Muscle layer of colon (tissue), 2 donors: Measurements from ENCODE around the gene LSP1.

ENCODE experiments used
- H3K27ac ChIP-seq: one replicate; pipeline ENCODE4 v1.7.0; 2013; ENCODE audit warnings: low read depth, mild to moderate bottlenecking, low read length, moderate library complexity
- H3K27me3 ChIP-seq, 2 donors: one replicate each; pipeline ENCODE4 v1.7.0; 2013; ENCODE audit warnings: low read length in 2 of 2, mild to moderate bottlenecking in 2 of 2; ENCODE audit not compliant: insufficient read depth in 2 of 2, control insufficient read depth in 1 of 2
- H3K36me3 ChIP-seq: one replicate; pipeline ENCODE4 v1.7.0; 2013; ENCODE audit warnings: mild to moderate bottlenecking, low read length; ENCODE audit not compliant: insufficient read depth
- H3K4me1 ChIP-seq: one replicate; pipeline ENCODE4 v1.7.0; 2013; ENCODE audit warnings: mild to moderate bottlenecking, low read length; ENCODE audit not compliant: insufficient read depth
- H3K4me3 ChIP-seq, 2 donors: one replicate each; pipeline ENCODE4 v1.7.0; 2013; ENCODE audit warnings: low read length in 2 of 2, low read depth in 1 of 2, mild to moderate bottlenecking in 1 of 2, moderate library complexity in 1 of 2
- H3K9ac ChIP-seq: one replicate; pipeline ENCODE4 v1.7.0; 2013; ENCODE audit warnings: low read length
- H3K9me3 ChIP-seq: one replicate; pipeline ENCODE4 v1.7.0; 2013; ENCODE audit warnings: mild to moderate bottlenecking, low read length
- donor health status: abdominal sarcoma.
- donor health status: Adenocarcinoma of cecum.

LSP1 gene

DNA sequence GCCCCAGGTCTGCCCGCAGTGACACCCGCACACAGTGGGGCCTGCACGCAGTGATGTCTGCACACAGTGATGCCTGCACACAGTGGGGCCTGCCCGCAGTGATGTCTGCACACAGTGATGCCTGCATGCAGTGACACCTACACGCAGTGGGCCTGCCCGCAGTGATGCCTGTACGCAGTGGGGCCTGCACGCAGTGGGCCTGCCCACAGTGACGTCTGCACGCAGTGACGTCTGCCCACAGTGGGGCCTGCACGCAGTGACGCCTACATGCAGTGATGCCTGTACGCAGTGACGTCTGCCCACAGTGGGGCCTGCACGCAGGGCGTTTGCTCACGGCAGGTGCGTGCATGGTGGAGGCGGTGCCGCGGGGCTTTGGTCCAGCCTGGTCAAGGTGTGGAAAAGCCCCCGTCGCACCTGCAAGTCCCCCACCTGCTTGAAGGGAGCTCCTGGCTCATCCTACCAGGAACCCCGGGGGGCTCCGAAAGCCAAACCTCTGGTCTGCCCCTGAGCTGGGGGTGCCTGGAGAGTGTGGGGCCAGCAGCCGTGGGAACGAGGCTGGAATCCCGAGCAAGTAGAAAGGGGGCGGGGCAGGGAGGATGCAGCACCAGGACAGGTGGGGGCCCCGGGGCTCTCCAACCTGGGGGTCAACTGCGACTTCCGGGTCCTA is 27.0 kb upstream of the LSP1 start:
- Histone ChIP-seq H3K36me3 (no peaks in the 10 kb centered on the region), H3K4me1 (no peaks in the 10 kb centered on the region), H3K4me3 (no peak overlapping the region), H3K9ac (no peak overlapping the region), H3K27me3 (peaks cover 0 to 13% of the 10 kb centered on the region in 2 donors), H3K27ac (no peak overlapping the region), H3K9me3 (no peaks in the 10 kb centered on the region)

- no peak overlapping the region for H3K27ac ChIP-seq
- H3K9me3 ChIP-seq: no peaks in the 10 kb centered on the region
- H3K27me3 ChIP-seq: peaks cover 0 to 17% of the 10 kb centered on the region in 2 donors
- H3K4me3 ChIP-seq: no peak overlapping the region
- H3K4me1 ChIP-seq: no peaks in the 10 kb centered on the region
- no peaks in the 10 kb centered on the region for H3K36me3 ChIP-seq
- no peak overlapping the region for H3K9ac ChIP-seq
These were observed 26.3 kb upstream of the LSP1 start for GRCh38 chr11:1826552-1827094.

DNA sequence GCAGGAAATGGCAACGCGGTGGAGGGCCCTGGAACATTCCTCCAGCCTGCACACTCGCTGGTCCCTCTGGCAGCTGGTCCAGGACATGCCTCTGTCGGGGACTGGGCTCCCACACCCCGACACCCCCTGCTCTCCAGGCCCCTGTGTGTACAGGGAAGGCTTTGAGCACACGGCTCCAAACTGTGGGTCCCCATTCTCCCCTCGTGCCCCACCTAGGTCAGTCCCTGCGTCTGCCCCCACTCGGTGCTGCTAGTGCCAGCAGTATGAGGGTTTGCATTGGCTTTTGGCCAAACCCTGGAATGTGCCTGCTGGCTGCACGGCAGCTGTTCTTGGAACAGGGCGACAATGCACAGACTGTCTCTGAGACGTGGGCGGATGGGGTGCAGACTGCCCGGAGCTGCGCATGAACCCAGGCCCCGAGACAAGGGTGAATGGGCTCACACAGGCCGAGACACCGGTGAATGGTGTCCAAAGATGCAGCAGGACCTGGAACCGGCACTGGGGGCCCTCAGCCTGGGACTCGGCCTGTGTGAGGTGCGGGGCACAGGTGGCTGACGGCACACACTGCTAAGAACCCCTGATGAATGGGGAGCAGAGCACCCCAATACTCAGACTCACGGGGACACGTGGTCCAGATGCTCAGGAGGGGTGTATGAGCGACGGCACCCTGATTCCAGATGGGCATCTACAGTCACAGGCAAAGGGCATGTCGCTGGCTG is 25.6 kb upstream of the LSP1 start:
- H3K27me3 ChIP-seq: peaks cover 0 to 22% of the 10 kb centered on the region in 2 donors
- no peak overlapping the region for H3K27ac ChIP-seq
- H3K9me3 ChIP-seq: no peaks in the 10 kb centered on the region
- H3K4me3 ChIP-seq: no peak overlapping the region
- no peaks in the 10 kb centered on the region for H3K36me3 ChIP-seq
- no peak overlapping the region for H3K9ac ChIP-seq
- no peaks in the 10 kb centered on the region for H3K4me1 ChIP-seq

DNA sequence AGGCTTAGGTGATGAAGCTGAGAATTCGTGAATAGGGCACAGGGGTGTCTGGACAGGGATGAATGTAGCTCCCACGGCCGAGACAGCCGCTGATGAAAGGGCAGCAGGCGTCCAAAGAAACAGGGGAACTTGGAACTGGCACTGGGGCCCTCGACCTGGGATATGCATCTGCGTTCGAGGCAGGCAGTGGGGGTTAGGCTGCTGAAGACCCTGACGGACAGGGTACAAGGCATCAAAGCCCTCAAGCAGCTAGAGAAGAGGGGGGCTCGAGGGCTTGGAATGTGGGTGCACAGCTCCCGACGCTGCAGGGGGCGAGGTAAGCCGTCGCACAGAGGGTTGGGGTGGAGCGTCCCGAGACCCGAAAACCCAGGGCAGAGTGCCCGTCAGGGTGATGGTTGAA is 25.0 kb upstream of the LSP1 start:
- Histone ChIP-seq H3K27ac (no peak overlapping the region), H3K4me1 (no peaks in the 10 kb centered on the region), H3K36me3 (no peaks in the 10 kb centered on the region), H3K4me3 (no peak overlapping the region), H3K9me3 (no peaks in the 10 kb centered on the region), H3K9ac (no peak overlapping the region), H3K27me3 (peaks cover 0 to 27% of the 10 kb centered on the region in 2 donors)

DNA sequence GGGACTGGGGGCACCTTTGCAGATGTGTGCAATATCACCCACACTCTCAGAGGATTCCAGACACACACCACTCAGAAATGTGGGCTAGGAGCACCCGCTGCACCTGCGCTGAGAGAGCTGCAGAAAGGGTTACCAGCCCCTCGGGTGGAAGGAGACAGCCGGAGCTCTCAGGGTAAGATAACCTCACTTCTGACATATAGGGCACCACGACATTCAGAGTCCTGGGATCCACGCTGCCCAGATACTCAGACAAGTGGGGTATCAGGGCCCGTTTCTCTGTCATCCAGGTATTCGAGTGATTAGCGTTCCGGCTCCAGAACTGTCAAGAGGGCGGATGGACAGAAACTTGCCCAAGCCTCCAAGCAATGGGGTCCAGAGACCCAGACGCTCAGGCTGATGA is 24.3 kb upstream of the LSP1 start:
- H3K4me1 ChIP-seq: no peaks in the 10 kb centered on the region
- H3K9me3 ChIP-seq: no peaks in the 10 kb centered on the region
- H3K27ac ChIP-seq: no peak overlapping the region
- peaks cover 0 to 29% of the 10 kb centered on the region in 2 donors for H3K27me3 ChIP-seq
- no peak overlapping the region for H3K9ac ChIP-seq
- no peak overlapping the region for H3K4me3 ChIP-seq
- no peaks in the 10 kb centered on the region for H3K36me3 ChIP-seq

GRCh38 chr11:1829039-1829820 is 23.7 kb upstream of the LSP1 start:
- H3K9me3 ChIP-seq: no peaks in the 10 kb centered on the region
- H3K9ac ChIP-seq: no peak overlapping the region
- H3K4me1 ChIP-seq: no peaks in the 10 kb centered on the region
- no peak overlapping the region for H3K4me3 ChIP-seq
- no peaks in the 10 kb centered on the region for H3K36me3 ChIP-seq
- H3K27me3 ChIP-seq: peaks cover 0 to 29% of the 10 kb centered on the region in 2 donors
- H3K27ac ChIP-seq: no peak overlapping the region

GRCh38 chr11:1830004-1830321 is 22.9 kb upstream of the LSP1 start:
- H3K27ac ChIP-seq: no peak overlapping the region
- no peak overlapping the region for H3K4me3 ChIP-seq
- H3K36me3 ChIP-seq: no peaks in the 10 kb centered on the region
- H3K9ac ChIP-seq: no peak overlapping the region
- peaks cover 0 to 29% of the 10 kb centered on the region in 2 donors for H3K27me3 ChIP-seq
- no peaks in the 10 kb centered on the region for H3K4me1 ChIP-seq
- no peaks in the 10 kb centered on the region for H3K9me3 ChIP-seq

DNA sequence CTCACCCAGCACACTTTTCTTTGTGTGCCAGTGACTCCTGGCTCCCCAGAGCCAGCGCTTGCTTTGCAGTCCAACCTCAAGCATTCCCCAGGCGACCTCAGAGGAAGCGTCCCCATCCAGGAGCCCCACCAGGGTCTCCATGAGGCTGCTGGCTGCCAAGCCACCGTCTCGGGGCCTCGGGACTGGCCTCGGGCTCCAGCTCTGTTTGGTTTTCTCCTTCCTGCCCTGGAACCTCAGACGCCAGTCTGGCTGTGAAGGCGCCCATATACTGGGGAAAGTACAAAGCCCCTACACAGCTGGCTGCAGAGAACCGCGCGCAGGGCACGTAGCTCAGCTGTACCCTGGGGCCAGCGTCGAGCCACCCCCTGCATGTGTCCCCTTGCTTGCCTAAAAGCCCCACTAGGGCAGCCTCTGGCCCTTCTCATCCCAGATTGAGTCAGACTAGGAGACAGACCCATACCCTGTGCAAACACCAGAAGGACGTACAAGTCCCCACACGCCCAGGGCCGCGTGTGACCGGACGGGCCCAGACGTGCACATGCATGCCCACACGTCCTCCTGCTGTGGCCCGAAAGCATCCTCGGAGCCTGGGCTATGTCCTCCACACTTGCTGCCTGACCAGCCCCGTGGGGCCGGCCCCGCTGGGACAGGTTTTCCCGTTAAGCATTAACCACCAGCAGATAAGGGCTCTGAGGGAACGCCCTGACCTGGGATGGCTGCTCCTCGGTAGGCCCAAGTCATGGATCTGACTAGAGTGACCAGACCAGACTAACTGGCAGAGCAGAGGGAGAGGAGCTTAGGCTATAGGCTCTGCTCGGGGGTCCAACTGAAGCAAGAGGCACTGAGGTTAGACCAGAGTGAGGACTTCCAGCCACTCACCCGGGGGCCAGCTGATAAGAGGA is 22.3 kb upstream of the LSP1 start:
- peaks cover 0 to 29% of the 10 kb centered on the region in 2 donors for H3K27me3 ChIP-seq
- no peak overlapping the region for H3K9ac ChIP-seq
- H3K27ac ChIP-seq: no peak overlapping the region
- no peaks in the 10 kb centered on the region for H3K9me3 ChIP-seq
- H3K36me3 ChIP-seq: no peaks in the 10 kb centered on the region
- no peak overlapping the region for H3K4me3 ChIP-seq
- no peaks in the 10 kb centered on the region for H3K4me1 ChIP-seq

DNA sequence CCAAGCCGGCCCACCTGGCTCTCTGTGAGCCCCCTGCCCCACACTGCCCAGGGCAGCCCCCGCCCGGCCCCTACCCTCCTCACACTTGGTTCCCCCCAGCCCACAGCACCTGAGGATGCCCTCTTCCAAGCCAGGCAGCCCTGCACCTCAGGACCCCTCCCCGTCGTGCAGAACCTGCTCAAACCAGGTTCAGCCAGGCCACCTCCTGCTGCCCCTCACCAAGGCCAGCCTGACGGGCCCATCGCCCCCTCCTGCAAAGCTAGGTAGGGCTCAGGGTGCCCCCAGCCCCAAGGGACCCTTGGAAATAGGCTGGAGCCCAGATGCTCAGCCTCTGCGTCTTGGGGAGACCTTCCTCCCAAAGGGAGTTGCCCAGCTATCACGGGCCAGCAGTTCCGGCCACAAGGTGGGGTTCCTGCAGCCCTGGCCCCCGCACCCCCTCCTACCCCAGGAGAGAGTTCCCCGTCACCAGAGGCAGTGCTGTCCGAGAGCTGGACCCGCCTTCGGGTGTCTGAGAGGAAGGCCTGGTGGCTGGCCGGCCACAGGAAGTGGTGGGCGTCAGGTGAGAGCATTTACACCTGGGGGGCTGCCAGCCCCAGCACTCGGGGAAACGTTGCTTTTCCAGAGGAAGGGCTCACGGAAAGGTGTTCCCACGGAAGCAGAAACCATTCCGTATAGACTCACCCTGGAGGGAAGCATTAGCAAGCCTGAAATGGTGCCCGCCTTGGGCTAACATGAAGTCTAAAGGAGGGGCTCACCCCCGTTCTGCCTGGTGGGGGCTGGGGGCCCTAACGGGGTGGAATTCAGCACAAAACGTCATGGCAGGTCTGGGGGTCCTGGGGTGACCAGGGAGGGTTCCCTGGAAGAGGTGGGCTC is 21.3 kb upstream of the LSP1 start:
- Histone ChIP-seq H3K27me3 (peaks cover 0 to 26% of the 10 kb centered on the region in 2 donors), H3K4me1 (no peaks in the 10 kb centered on the region), H3K9ac (no peak overlapping the region), H3K9me3 (no peaks in the 10 kb centered on the region), H3K36me3 (no peaks in the 10 kb centered on the region), H3K4me3 (no peak overlapping the region), H3K27ac (no peak overlapping the region)

GRCh38 chr11:1832211-1832919 is 20.5 kb upstream of the LSP1 start:
- H3K36me3 ChIP-seq: no peaks in the 10 kb centered on the region
- no peaks in the 10 kb centered on the region for H3K4me1 ChIP-seq
- no peak overlapping the region for H3K4me3 ChIP-seq
- no peak overlapping the region for H3K27ac ChIP-seq
- H3K27me3 ChIP-seq: peaks cover 0 to 26% of the 10 kb centered on the region in 2 donors
- no peaks in the 10 kb centered on the region for H3K9me3 ChIP-seq
- no peak overlapping the region for H3K9ac ChIP-seq
